Measurements from ENCODE around the gene B3GALT2.
A peak's percentile ranks its signal among the peaks of the same experiment; 100 is the strongest.
"Not testable (repeated sequence)": the region's sequence is repeated elsewhere in the genome, so short reads cannot be mapped to it uniquely, and the experiment has no call there.

Gene B3GALT2

GRCh38 chr1:193192586-193192985, 6.2 kb upstream of the B3GALT2 start:
- H3K4me1 Mint-ChIP-seq (ENCODE audit: low read depth) = peaks cover 25% of the 10 kb centered on the region
- H3K27ac Mint-ChIP-seq = no peak overlapping the region
- H3K36me3 Mint-ChIP-seq (ENCODE audit: low read depth) = peaks cover 29% of the 10 kb centered on the region
- H3K27me3 Mint-ChIP-seq (ENCODE audit: low read depth) = no peaks in the 10 kb centered on the region
- no peak overlapping the region for H3K4me3 Mint-ChIP-seq
- H3K9me3 Mint-ChIP-seq = peaks cover 7% of the 10 kb centered on the region

- Mint-ChIP-seq H3K27me3 (ENCODE audit: low read depth) (no peaks in the 10 kb centered on the region), H3K27ac (no peak overlapping the region), H3K9me3 (peaks cover 7% of the 10 kb centered on the region), H3K4me3 (no peak overlapping the region), H3K36me3 (ENCODE audit: low read depth) (peaks cover 25% of the 10 kb centered on the region), H3K4me1 (ENCODE audit: low read depth) (peaks cover 21% of the 10 kb centered on the region)
These were observed 3.8 kb upstream of the B3GALT2 start for GRCh38 chr1:193190096-193190744.

- Mint-ChIP-seq H3K4me3 (no peak overlapping the region), H3K9me3 (peaks cover 7% of the 10 kb centered on the region), H3K27ac (no peak overlapping the region), H3K27me3 (ENCODE audit: low read depth) (no peaks in the 10 kb centered on the region), H3K36me3 (ENCODE audit: low read depth) (peaks cover 22% of the 10 kb centered on the region), H3K4me1 (ENCODE audit: low read depth) (peaks cover 19% of the 10 kb centered on the region)
These were observed 3.2 kb upstream of the B3GALT2 start for GRCh38 chr1:193189442-193190095.

GRCh38 chr1:193188915-193189314, 2.5 kb upstream of the B3GALT2 start:
- Mint-ChIP-seq H3K4me1 (ENCODE audit: low read depth) (peaks cover 22% of the 10 kb centered on the region), H3K36me3 (ENCODE audit: low read depth) (peaks cover 19% of the 10 kb centered on the region)
- H3K27ac Mint-ChIP-seq; H3K9me3 Mint-ChIP-seq; H3K27me3 Mint-ChIP-seq (ENCODE audit: low read depth); H3K4me3 Mint-ChIP-seq: not testable (repeated sequence)

GRCh38 chr1:193187114-193187513, 701 bp upstream of the B3GALT2 start:
- peaks cover 29% of the 10 kb centered on the region for H3K4me1 Mint-ChIP-seq (ENCODE audit: low read depth)
- H3K4me3 Mint-ChIP-seq = no peak overlapping the region
- no peak overlapping the region for H3K27ac Mint-ChIP-seq

GRCh38 chr1:193185211-193185610, 1.2 kb downstream of the B3GALT2 start:
- Mint-ChIP-seq H3K4me3 (peak overlapping the region; percentile 66), H3K9me3 (no peaks in the 10 kb centered on the region), H3K36me3 (ENCODE audit: low read depth) (peaks cover 2% of the 10 kb centered on the region), H3K4me1 (ENCODE audit: low read depth) (peaks cover 24% of the 10 kb centered on the region), H3K27me3 (ENCODE audit: low read depth) (no peaks in the 10 kb centered on the region), H3K27ac (no peak overlapping the region)

More at GRCh38 chr1:193187114-193187513, 701 bp upstream of the B3GALT2 start:
- no peaks in the 10 kb centered on the region for H3K27me3 Mint-ChIP-seq (ENCODE audit: low read depth)
- H3K9me3 Mint-ChIP-seq = no peaks in the 10 kb centered on the region
- H3K36me3 Mint-ChIP-seq (ENCODE audit: low read depth) = peaks cover 13% of the 10 kb centered on the region

- Mint-ChIP-seq H3K27ac (no peak overlapping the region), H3K4me3 (peak overlapping the region; percentile 66), H3K9me3 (no peaks in the 10 kb centered on the region), H3K36me3 (ENCODE audit: low read depth) (peaks cover 2% of the 10 kb centered on the region), H3K27me3 (ENCODE audit: low read depth) (no peaks in the 10 kb centered on the region), H3K4me1 (ENCODE audit: low read depth) (peaks cover 20% of the 10 kb centered on the region)
These were observed 1.6 kb downstream of the B3GALT2 start for GRCh38 chr1:193184776-193185175.

- peaks cover 16% of the 10 kb centered on the region for H3K4me1 Mint-ChIP-seq (ENCODE audit: low read depth)
- H3K9me3 Mint-ChIP-seq = no peaks in the 10 kb centered on the region
- H3K27me3 Mint-ChIP-seq (ENCODE audit: low read depth) = no peaks in the 10 kb centered on the region
- peak overlapping the region; percentile 71 for H3K4me3 Mint-ChIP-seq
- H3K27ac Mint-ChIP-seq = no peak overlapping the region
- H3K36me3 Mint-ChIP-seq (ENCODE audit: low read depth) = peaks cover 1% of the 10 kb centered on the region
These were observed 3.3 kb downstream of the B3GALT2 start for GRCh38 chr1:193183019-193183627.

GRCh38 chr1:193181985-193182384, 4.4 kb downstream of the B3GALT2 start:
- Mint-ChIP-seq H3K27ac (no peak overlapping the region), H3K4me3 (no peak overlapping the region), H3K4me1 (ENCODE audit: low read depth) (peaks cover 18% of the 10 kb centered on the region), H3K27me3 (ENCODE audit: low read depth) (no peaks in the 10 kb centered on the region), H3K9me3 (no peaks in the 10 kb centered on the region), H3K36me3 (ENCODE audit: low read depth) (peaks cover 3% of the 10 kb centered on the region)

- Mint-ChIP-seq H3K27me3 (ENCODE audit: low read depth) (no peaks in the 10 kb centered on the region), H3K9me3 (no peaks in the 10 kb centered on the region), H3K4me3 (no peak overlapping the region), H3K27ac (no peak overlapping the region), H3K36me3 (ENCODE audit: low read depth) (peaks cover 6% of the 10 kb centered on the region), H3K4me1 (ENCODE audit: low read depth) (peaks cover 18% of the 10 kb centered on the region)
These were observed 4.9 kb downstream of the B3GALT2 start for GRCh38 chr1:193181536-193181935.

- H3K27ac Mint-ChIP-seq = no peak overlapping the region
- peaks cover 14% of the 10 kb centered on the region for H3K4me1 Mint-ChIP-seq (ENCODE audit: low read depth)
- no peaks in the 10 kb centered on the region for H3K9me3 Mint-ChIP-seq
- H3K36me3 Mint-ChIP-seq (ENCODE audit: low read depth) = peaks cover 14% of the 10 kb centered on the region
- no peaks in the 10 kb centered on the region for H3K27me3 Mint-ChIP-seq (ENCODE audit: low read depth)
- no peak overlapping the region for H3K4me3 Mint-ChIP-seq
These were observed 7.3 kb downstream of the B3GALT2 start for GRCh38 chr1:193179094-193179493.

GRCh38 chr1:193176788-193177187, 9.6 kb downstream of the B3GALT2 start:
- H3K4me1 Mint-ChIP-seq (ENCODE audit: low read depth) = peaks cover 7% of the 10 kb centered on the region
- H3K36me3 Mint-ChIP-seq (ENCODE audit: low read depth) = peaks cover 19% of the 10 kb centered on the region
- no peak overlapping the region for H3K4me3 Mint-ChIP-seq
- H3K27me3 Mint-ChIP-seq (ENCODE audit: low read depth) = no peaks in the 10 kb centered on the region
- H3K27ac Mint-ChIP-seq = no peak overlapping the region
- no peaks in the 10 kb centered on the region for H3K9me3 Mint-ChIP-seq

- peaks cover 7% of the 10 kb centered on the region for H3K4me1 Mint-ChIP-seq (ENCODE audit: low read depth)
- H3K27me3 Mint-ChIP-seq (ENCODE audit: low read depth) = no peaks in the 10 kb centered on the region
- H3K9me3 Mint-ChIP-seq = no peaks in the 10 kb centered on the region
- no peak overlapping the region for H3K27ac Mint-ChIP-seq
- peaks cover 21% of the 10 kb centered on the region for H3K36me3 Mint-ChIP-seq (ENCODE audit: low read depth)
- no peak overlapping the region for H3K4me3 Mint-ChIP-seq
These were observed 10.3 kb downstream of the B3GALT2 start for GRCh38 chr1:193176113-193176512.

- Mint-ChIP-seq H3K36me3 (ENCODE audit: low read depth) (peaks cover 17% of the 10 kb centered on the region), H3K4me1 (ENCODE audit: low read depth) (peaks cover 4% of the 10 kb centered on the region), H3K27me3 (ENCODE audit: low read depth) (no peaks in the 10 kb centered on the region), H3K9me3 (no peaks in the 10 kb centered on the region), H3K27ac (no peak overlapping the region), H3K4me3 (no peak overlapping the region)
These were observed 29.1 kb downstream of the B3GALT2 start for GRCh38 chr1:193157360-193157759.

GRCh38 chr1:193156822-193157142, 29.6 kb downstream of the B3GALT2 start:
- Mint-ChIP-seq H3K4me3 (no peak overlapping the region), H3K4me1 (ENCODE audit: low read depth) (peaks cover 4% of the 10 kb centered on the region), H3K27me3 (ENCODE audit: low read depth) (no peaks in the 10 kb centered on the region), H3K27ac (no peak overlapping the region), H3K36me3 (ENCODE audit: low read depth) (peaks cover 20% of the 10 kb centered on the region), H3K9me3 (no peaks in the 10 kb centered on the region)

All from T-helper 1 cell treated with Interleukin-12 subunit alpha and Interleukin-12 subunit beta and Interleukin-4 antibody, amounts not matched to agents 30 μg/mL and 1 μg/mL, for 36 hours (primary cell).